Stomach smooth muscle (tissue), 2 donors: ENCODE results near the gene KLK8.

ENCODE experiments used
- H3K27ac ChIP-seq: one replicate; pipeline ENCODE4 v1.7.0; 2013; ENCODE audit warnings: mild to moderate bottlenecking, low read length, inconsistent platforms
- H3K27me3 ChIP-seq, 2 donors: one replicate each; pipeline ENCODE4 v1.7.0; 2013; ENCODE audit warnings: low read length in 2 of 2; ENCODE audit not compliant: insufficient read depth in 2 of 2, control insufficient read depth in 1 of 2
- H3K36me3 ChIP-seq, 2 donors: one replicate each; pipeline ENCODE4 v1.7.0; 2013; ENCODE audit warnings: low read length in 2 of 2; ENCODE audit not compliant: control insufficient read depth in 2 of 2, insufficient read depth in 2 of 2
- H3K4me1 ChIP-seq: one replicate; pipeline ENCODE4 v1.7.0; 2013; ENCODE audit warnings: low read length; ENCODE audit not compliant: control insufficient read depth, insufficient read depth
- H3K4me3 ChIP-seq, 2 donors: one replicate each; pipeline ENCODE4 v1.7.0; 2013; ENCODE audit warnings: low read length in 2 of 2
- H3K9ac ChIP-seq, 2 donors: one replicate each; pipeline ENCODE4 v1.7.0; 2013; ENCODE audit warnings: low read length in 2 of 2, mild to moderate bottlenecking in 1 of 2
- H3K9me3 ChIP-seq, 2 donors: one replicate each; pipeline ENCODE4 v1.7.0; 2013; ENCODE audit warnings: low read length in 2 of 2; ENCODE audit not compliant: control insufficient read depth in 2 of 2
- donor health status: healthy.
- donor health status: Pancreatic carcinoma.

Gene KLK8

DNA sequence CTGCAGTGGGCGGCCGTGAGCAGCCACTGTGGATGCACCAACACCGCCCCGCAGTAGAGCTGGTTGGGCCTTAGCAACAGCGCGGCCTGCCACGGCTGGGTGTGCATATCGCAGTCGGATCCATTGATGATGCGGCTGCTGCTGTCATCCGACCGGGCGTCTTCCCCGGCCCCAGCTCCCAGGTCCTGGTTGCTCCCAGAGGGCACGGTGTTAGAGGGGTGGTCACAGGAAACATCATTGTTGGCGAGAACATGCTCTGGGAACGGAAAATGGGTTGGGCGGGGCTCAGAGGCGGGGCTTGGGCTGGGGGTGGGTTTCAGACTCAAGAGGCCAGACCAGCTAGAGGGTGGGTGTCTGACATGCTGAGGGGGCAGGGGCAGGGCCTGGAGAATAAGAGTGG is 51.5 kb downstream of the KLK8 start:
- H3K4me3 ChIP-seq = no peak overlapping the region
- H3K4me1 ChIP-seq = no peaks in the 10 kb centered on the region
- no peaks in the 10 kb centered on the region for H3K9me3 ChIP-seq
- no peak overlapping the region for H3K9ac ChIP-seq
- H3K36me3 ChIP-seq = no peaks in the 10 kb centered on the region
- H3K27me3 ChIP-seq = peaks cover 0 to 11% of the 10 kb centered on the region in 2 donors
- H3K27ac ChIP-seq = no peak overlapping the region

DNA sequence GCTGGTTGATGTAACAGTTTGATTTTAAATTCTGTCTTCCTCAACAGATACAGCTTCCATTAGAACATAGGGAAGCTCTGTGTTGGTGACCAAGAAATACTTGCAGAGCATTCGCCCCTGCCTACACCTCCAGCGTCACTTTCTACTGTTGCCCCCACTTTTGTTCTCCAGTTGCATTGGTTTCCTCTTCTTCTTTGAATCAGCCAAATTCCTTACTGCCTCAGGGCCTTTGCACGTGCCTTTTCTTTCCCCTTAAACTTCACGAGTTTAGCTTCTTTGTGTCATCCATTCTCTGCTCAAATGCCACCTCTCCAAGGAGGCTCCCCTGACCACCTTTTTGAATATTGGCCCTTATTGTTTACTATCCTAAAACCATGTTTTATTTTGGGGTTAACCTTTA is 54.3 kb downstream of the KLK8 start:
- no peaks in the 10 kb centered on the region for H3K36me3 ChIP-seq
- H3K9me3 ChIP-seq = peaks cover 0 to 2% of the 10 kb centered on the region in 2 donors
- no peak overlapping the region for H3K4me3 ChIP-seq
- no peak overlapping the region for H3K9ac ChIP-seq
- no peaks in the 10 kb centered on the region for H3K4me1 ChIP-seq
- no peak overlapping the region for H3K27ac ChIP-seq
- H3K27me3 ChIP-seq = peaks cover 0 to 8% of the 10 kb centered on the region in 2 donors
